DOHH2 (cell line): ENCODE results near the gene PID1.

Experiments used
- EZH2phosphoT487 ChIP-seq: fragments of 200-600 bp; sonication (generic); IDR thresholded peaks from 2 replicates; pipeline ENCODE4 v1.6.1; 2017; ENCODE audit warnings: borderline replicate concordance, mild to moderate bottlenecking, antibody characterized with exemption, low read length, moderate library complexity, mixed read lengths
- TF ChIP-seq, protein P1 (sequence below): fragments of 200-600 bp; sonication (generic); IDR thresholded peaks from one replicate; pipeline ENCODE4 v1.5.1; 2014; ENCODE audit warnings: antibody characterized with exemption, mild to moderate bottlenecking, low read depth, low read length; ENCODE audit not compliant: poor library complexity, severe bottlenecking

DNA sequence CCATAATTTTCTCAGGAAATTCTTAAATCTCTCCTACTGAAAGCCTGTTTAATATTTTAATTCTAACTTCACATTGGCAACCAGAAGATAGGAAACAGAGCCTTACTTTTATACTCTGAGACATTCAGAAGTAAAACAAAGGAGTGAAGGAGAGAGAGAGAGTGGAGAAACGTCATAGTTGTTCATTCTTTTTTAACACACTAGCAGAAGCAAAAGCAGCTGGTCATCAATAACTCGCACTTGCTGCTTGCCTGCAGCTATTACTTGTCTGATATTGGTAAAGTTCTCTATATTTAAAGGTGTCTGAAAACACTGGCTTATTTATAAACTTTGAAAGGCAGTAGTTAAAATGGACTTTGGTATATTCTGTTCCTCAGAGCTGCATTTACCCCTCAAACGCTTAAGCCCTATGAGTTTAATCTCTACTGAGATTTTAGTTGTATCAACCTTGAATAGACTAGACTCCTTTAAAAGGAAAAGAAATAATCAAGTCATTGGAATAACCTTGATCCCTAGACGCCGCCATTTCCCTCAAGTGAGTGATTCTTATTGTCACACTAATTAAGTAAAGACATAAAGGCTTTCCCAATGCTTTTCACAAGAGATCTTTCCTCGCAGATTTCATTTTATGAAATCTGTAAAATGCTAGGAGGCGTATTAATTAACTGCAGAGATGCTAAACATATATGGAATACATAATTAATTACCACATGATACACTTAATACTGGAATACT is 182.0 kb downstream of the PID1 start:
- TF ChIP-seq, protein P1, sequence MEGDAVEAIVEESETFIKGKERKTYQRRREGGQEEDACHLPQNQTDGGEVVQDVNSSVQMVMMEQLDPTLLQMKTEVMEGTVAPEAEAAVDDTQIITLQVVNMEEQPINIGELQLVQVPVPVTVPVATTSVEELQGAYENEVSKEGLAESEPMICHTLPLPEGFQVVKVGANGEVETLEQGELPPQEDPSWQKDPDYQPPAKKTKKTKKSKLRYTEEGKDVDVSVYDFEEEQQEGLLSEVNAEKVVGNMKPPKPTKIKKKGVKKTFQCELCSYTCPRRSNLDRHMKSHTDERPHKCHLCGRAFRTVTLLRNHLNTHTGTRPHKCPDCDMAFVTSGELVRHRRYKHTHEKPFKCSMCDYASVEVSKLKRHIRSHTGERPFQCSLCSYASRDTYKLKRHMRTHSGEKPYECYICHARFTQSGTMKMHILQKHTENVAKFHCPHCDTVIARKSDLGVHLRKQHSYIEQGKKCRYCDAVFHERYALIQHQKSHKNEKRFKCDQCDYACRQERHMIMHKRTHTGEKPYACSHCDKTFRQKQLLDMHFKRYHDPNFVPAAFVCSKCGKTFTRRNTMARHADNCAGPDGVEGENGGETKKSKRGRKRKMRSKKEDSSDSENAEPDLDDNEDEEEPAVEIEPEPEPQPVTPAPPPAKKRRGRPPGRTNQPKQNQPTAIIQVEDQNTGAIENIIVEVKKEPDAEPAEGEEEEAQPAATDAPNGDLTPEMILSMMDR: no peak
- no peak for TF ChIP-seq EZH2phosphoT487
